A673 (cell line): Measurements from ENCODE around the gene ANKS1B. TPM values are rescaled to one million over a fixed set of nuclear protein-coding genes. Genes with fewer than 3 reads are reported as not detected.

Source experiments
- BruUV-seq: library from RNA; stranded (reverse); fragments of 400-500 nt; replicated peaks from 2 replicates; lab custom pipeline; 2021; lab: Mats Ljungman, UMichigan
- CTCF ChIA-PET: fragments of 300-600 bp; sonication (Branson Sonifier 250); formaldehyde crosslinking; loops from one replicate; lab custom pipeline; 2022; ENCODE audit warnings: antibody characterized with exemption; lab: Charles Lee
- POLR2A ChIA-PET: fragments of 300-600 bp; sonication (Branson Sonifier 250); formaldehyde crosslinking; loops from one replicate; lab custom pipeline; 2022; ENCODE audit warnings: antibody characterized with exemption; ENCODE audit not compliant: low non-redundant PET; lab: Charles Lee
- DNase-seq: peaks from one replicate; pipeline ENCODE4 v3.0.0-alpha.2; 2015; ENCODE audit warnings: low spot score
- H3K27ac ChIP-seq: fragments of 200-600 bp; sonication (generic); 2 replicates; pipeline ENCODE4 v1.5.1; 2016; ENCODE audit warnings: mixed run types, low read depth, mild to moderate bottlenecking, mixed read lengths, antibody characterized with exemption, low read length; ENCODE audit not compliant: poor library complexity, severe bottlenecking
- H3K27me3 ChIP-seq: fragments of 200-600 bp; sonication (generic); replicated peaks from 2 replicates; pipeline ENCODE4 v1.6.1; 2017; ENCODE audit warnings: mixed run types, low read depth, mild to moderate bottlenecking, mixed read lengths, antibody characterized with exemption, low read length; ENCODE audit not compliant: insufficient read depth, poor library complexity
- H3K36me3 ChIP-seq: fragments of 200-600 bp; sonication (generic); 2 replicates; pipeline ENCODE4 v1.6.1; 2016; ENCODE audit warnings: mixed run types, mild to moderate bottlenecking, mixed read lengths, antibody characterized with exemption, low read length; ENCODE audit not compliant: insufficient read depth, poor library complexity, severe bottlenecking
- H3K4me1 ChIP-seq: fragments of 200-600 bp; sonication (generic); 2 replicates; pipeline ENCODE4 v1.6.1; 2017; ENCODE audit warnings: mixed run types, mild to moderate bottlenecking, mixed read lengths, antibody characterized with exemption, low read length; ENCODE audit not compliant: insufficient read depth, poor library complexity, severe bottlenecking
- H3K4me3 ChIP-seq: fragments of 200-600 bp; sonication (generic); 2 replicates; pipeline ENCODE4 v1.5.1; 2016; ENCODE audit warnings: low read depth, mixed run types, mild to moderate bottlenecking, mixed read lengths, low read length; ENCODE audit not compliant: poor library complexity, severe bottlenecking
- H3K9me3 ChIP-seq: fragments of 200-600 bp; sonication (generic); 2 replicates; pipeline ENCODE4 v1.6.1; 2016; ENCODE audit warnings: mixed run types, low read depth, mild to moderate bottlenecking, mixed read lengths, antibody characterized with exemption, low read length; ENCODE audit not compliant: poor library complexity, severe bottlenecking
- CTCF ChIP-seq: fragments of 300-800, 200-600 bp; sonication (generic); conservative IDR thresholded peaks from 2 replicates; pipeline ENCODE4 v1.5.1; 2017; ENCODE audit warnings: low read depth, mild to moderate bottlenecking, antibody characterized with exemption, low read length, moderate library complexity, mixed read lengths
- EZH2 ChIP-seq: fragments of 200-600 bp; sonication (generic); IDR thresholded peaks from 2 replicates; pipeline ENCODE4 v1.6.1; 2017; ENCODE audit warnings: borderline replicate concordance, low read depth, mild to moderate bottlenecking, mixed read lengths, antibody characterized with exemption, low read length; ENCODE audit not compliant: poor library complexity, severe bottlenecking
- intact Hi-C: fragments of 100-400 bp; cut with micrococcal nuclease; formaldehyde crosslinking; loops from one replicate; pipeline ENCODE4 v1.10.0; 2022; ENCODE audit not compliant: unreplicated experiment
- total RNA-seq: library from RNA; stranded (reverse); gene quantifications from 2 replicates; pipeline ENCODE4 v1.2.3, GENCODE V29; 2021

ANKS1B gene
- total RNA-seq, 1 experiment from 2014 or later: 0.99 TPM

- POLR2A ChIA-PET: no interaction called here
- Histone ChIP-seq H3K27me3 (no peaks in the 10 kb centered on the region), H3K4me1 (no peaks in the 10 kb centered on the region), H3K4me3 (no peak overlapping the region), H3K36me3 (no peaks in the 10 kb centered on the region), H3K27ac (no peak overlapping the region), H3K9me3 (no peaks in the 10 kb centered on the region)
- TF ChIP-seq EZH2 (no peak), CTCF (no peak)
- intact Hi-C loops: no loop called here
- CTCF ChIA-PET: interaction anchor here (0.6 to 1.1 kb wide), 2 partner anchors 267 to 584 kb away, joined by 4 to 6 read pairs; no protein-coding TSS in a partner anchor
- no TSS peak for BruUV-seq
- no peak for DNase-seq
These were observed 975.0 kb downstream of the ANKS1B start for GRCh38 chr12:99009654-99010296.

GRCh38 chr12:99005601-99006000 lies 979.1 kb downstream of the ANKS1B start:
- Histone ChIP-seq H3K4me3 (no peak overlapping the region), H3K27me3 (no peaks in the 10 kb centered on the region), H3K4me1 (no peaks in the 10 kb centered on the region), H3K9me3 (no peaks in the 10 kb centered on the region), H3K36me3 (no peaks in the 10 kb centered on the region), H3K27ac (no peak overlapping the region)
- POLR2A ChIA-PET: no interaction called here
- BruUV-seq: no TSS peak
- intact Hi-C loops: no loop called here
- no peak for TF ChIP-seq EZH2
- TF ChIP-seq CTCF: no peak
- DNase-seq: no peak
- CTCF ChIA-PET: no interaction called here

DNA sequence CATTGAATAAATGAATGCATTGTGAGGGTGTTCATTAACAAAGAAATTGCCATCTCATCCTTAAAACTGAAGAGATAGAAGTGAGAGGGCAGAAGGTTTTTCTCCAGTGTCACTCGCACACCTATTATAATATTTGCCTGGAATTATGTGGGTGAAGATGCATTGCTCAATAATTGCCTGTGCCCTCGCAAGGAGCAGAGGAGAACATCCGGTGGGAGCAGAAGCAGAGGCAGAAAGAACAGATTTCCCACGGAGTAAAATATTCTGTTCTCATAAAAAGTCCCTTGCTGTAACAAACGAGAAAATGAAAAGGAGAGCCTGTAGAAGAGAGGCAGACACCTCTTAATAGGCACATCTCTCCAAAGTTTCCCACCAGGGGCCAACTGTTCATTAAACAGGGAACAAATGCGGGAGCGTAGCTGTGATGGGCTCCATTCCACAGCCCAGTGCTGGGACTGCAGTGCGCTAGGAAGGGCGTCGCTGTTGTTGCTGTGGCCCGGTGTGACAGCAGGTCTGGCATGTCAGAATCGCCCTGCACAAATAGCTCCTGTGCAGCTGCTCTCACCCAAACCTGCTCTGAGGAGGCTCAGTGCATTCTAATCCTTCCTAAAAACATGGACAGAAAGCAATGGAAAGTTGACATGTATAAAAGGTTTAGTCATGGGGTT lies 979.8 kb downstream of the ANKS1B start:
- intact Hi-C loops: no loop called here
- H3K27me3 ChIP-seq: no peaks in the 10 kb centered on the region
- POLR2A ChIA-PET: no interaction called here
- no peaks in the 10 kb centered on the region for H3K4me1 ChIP-seq
- H3K27ac ChIP-seq: no peak overlapping the region
- H3K4me3 ChIP-seq: no peak overlapping the region
- H3K9me3 ChIP-seq: no peaks in the 10 kb centered on the region
- CTCF ChIA-PET: no interaction called here
- no peak for DNase-seq
- H3K36me3 ChIP-seq: no peaks in the 10 kb centered on the region
- BruUV-seq: no TSS peak
- TF ChIP-seq EZH2 (no peak), CTCF (no peak)
